ENCODE data around the gene KIAA0232. TPM values are rescaled to one million over a fixed set of nuclear protein-coding genes. Genes with fewer than 3 reads are reported as not detected.

KIAA0232 gene
- total RNA-seq, 1 experiment from 2014 or later: 9.0 TPM

GRCh38 chr4:6847178-6847577 lies 64.7 kb downstream of the KIAA0232 start:
- DNase-seq (ENCODE audit: low read depth): no peak

GRCh38 chr4:6848717-6849305 lies 66.3 kb downstream of the KIAA0232 start:
- no peak for DNase-seq (ENCODE audit: low read depth)

DNA sequence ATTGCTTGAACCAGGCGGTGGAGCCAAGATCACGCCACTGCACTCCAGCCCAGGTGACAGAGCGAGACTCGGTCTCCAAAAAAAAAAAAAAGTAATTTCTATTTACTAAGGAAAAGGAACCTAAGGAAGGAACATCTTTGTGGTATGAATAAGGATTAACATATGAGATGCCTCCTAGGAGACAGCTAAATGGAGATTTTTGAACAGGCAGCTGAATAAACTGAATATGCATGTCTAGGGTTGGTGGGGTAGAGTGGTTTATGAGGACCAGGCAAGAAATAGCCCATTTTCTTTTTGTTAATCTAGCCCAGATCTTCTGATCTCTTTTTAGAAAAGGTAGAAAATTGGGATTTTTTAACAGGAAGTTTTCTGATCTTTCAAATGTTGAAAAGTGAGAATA lies 67.2 kb downstream of the KIAA0232 start:
- no peak for DNase-seq (ENCODE audit: low read depth)

- DNase-seq (ENCODE audit: low read depth): no peak
These were observed 68.9 kb downstream of the KIAA0232 start for GRCh38 chr4:6851431-6851830.

DNA sequence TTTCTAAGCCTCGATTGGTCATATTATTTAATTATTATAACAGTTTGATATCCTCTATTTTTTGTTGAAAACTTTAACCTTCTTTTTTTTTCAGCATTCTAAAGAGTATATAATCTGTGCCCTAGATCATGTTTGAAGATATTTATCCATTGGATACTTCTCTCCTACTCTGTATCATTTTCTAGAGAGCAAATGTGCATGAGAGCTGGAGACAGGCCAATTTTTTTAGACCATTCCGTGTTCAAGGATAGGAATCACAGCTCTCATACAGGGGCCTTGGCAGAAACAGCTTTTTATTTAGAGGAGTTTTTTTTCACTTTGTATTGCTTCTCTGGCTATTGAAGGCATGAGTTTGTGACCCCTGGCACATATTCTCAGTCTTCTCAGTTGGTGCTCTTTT lies 69.4 kb downstream of the KIAA0232 start:
- DNase-seq (ENCODE audit: low read depth): no peak

GRCh38 chr4:6852582-6852981 lies 70.1 kb downstream of the KIAA0232 start:
- no peak for DNase-seq (ENCODE audit: low read depth)

GRCh38 chr4:6854098-6854744 lies 71.7 kb downstream of the KIAA0232 start:
- DNase-seq (ENCODE audit: low read depth): no peak

DNA sequence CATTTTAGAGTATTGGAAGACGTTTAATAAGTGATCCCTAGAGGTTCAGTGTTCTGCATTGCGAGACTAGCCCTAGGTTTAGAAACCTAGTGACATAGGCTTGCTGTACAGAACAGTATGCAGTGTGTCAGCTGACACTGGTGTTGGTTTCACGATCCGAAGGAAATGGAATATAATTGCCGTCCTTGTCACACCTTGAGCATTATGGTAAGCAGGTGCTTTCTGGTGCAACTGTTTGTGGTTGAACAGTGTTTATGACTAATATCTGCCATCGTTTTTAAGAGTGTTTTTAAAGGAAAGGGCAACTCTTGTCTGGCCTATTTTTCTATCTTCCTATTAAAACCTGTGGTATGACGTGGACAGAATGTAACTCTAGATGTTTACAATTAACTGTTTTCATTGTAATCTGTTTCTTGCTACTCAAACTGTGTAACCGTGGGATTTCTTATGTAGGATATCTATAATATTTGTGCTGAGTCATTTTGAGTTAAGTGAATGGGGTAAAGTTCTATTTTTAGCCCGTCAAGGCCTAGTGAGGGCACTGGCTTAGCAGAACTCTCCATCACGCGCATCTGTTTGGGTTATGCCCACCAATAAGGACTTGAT lies 73.3 kb downstream of the KIAA0232 start:
- no peak for DNase-seq (ENCODE audit: low read depth)

DNA sequence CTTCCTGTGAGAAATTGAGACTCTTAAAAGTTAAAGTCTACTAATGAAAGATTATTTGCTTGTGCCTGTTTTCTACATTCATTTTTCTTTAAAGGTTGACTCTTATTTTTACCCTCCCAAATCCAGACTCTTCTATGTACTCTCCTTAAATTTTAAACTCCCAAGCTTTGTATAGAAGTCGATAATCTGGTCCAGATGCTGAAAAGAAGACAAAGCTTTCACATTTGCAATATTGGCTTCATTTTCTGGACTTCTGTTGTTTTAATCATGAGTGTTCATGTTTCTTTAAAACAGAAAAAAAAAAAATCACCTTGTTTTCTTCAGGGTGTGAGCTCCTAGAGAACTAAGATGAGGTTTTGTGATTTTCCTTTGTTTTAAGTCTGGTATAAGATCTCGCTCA lies 73.9 kb downstream of the KIAA0232 start:
- DNase-seq (ENCODE audit: low read depth): no peak

- no peak for DNase-seq (ENCODE audit: low read depth)
These were observed 74.7 kb downstream of the KIAA0232 start for GRCh38 chr4:6857009-6857882.

GRCh38 chr4:6858997-6859396 lies 76.5 kb downstream of the KIAA0232 start:
- DNase-seq (ENCODE audit: low read depth): no peak

- no peak for DNase-seq (ENCODE audit: low read depth)
These were observed 77.0 kb downstream of the KIAA0232 start for GRCh38 chr4:6859543-6859942.

DNA sequence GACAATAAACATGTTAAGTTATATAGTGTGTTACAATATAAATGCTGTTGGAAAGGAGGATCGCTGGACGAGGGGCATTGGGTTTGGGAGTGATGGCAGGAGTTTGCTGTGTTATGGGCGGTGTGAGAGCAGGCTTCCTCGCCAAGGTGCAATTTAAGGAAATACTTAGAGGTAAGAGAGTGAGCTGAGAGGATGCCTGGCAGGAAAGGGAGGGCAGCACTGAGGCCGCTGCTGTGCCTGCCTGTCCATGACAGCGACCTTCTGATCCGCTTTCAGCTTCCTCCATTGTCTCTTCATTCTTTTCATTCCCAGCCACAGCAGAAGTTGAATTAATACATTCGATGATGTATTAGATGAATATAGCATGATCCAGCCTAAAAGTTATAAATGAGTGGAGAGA lies 85.9 kb downstream of the KIAA0232 start:
- DNase-seq (ENCODE audit: low read depth): no peak

DNA sequence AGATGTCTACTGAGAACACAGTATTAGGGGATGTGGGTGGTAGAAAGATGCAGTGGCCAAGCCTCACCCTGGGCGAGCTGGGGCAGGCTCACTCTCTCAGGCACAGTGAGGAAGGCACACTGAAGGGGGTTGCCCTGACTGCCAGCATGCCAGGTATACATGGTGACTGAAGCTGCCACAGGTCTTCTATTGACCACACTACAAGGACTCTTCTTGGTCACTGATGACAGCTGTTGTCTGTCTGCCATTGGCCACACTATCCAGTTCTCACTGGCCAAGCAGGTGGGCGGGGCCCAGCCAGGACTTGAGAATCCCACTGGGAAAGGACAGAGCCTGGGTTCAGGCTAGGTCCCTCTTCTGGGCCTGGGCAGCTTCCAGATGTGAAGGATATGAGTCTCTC lies 87.4 kb downstream of the KIAA0232 start:
- no peak for DNase-seq (ENCODE audit: low read depth)

DNA sequence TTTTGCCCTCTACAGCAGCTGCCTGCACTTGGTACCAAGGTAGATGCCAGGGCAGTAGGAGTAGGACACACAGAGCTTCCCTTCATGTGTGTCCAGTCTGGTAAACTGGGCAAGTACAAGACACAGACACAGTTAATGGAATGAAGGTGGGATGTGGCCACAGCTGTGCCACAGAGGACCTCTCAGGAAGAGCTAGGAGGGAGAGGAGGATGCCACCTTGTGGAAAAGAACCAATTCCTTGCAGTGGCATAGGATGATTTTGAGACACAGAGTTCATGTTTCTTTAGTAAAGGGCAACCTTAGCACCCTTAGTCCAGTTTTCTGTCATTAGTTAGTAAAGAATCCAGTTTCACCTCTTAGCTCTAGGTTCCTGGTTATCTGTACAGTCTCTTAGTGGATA lies 90.8 kb downstream of the KIAA0232 start:
- no peak for DNase-seq (ENCODE audit: low read depth)

GRCh38 chr4:6873792-6874461 lies 91.4 kb downstream of the KIAA0232 start:
- peak; percentile 54 for DNase-seq (ENCODE audit: low read depth)

DNA sequence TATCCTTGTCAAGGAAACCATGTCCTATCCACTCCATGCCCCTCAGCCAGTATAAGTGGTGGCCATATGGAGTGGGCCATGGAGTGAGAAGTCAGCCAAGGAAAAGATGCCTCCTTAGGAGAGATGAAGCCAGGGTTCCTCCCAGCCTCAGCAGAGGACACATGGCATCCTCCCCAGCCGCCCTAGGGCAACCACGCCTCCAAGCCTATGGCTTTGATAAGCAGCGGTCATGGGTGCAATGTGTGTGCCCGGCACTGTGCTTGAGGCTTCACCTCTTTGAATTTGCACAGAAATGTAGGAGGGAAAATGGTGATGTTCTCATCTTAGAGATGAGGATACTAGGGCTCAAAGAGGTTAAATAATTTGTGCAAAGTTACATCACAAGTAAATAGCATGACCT lies 92.5 kb downstream of the KIAA0232 start:
- no peak for DNase-seq (ENCODE audit: low read depth)

GRCh38 chr4:6875431-6875831 lies 92.9 kb downstream of the KIAA0232 start:
- no peak for DNase-seq (ENCODE audit: low read depth)

- DNase-seq (ENCODE audit: low read depth): no peak
These were observed 93.9 kb downstream of the KIAA0232 start for GRCh38 chr4:6876440-6876839.

- DNase-seq (ENCODE audit: low read depth): no peak
These were observed 94.5 kb downstream of the KIAA0232 start for GRCh38 chr4:6877067-6877466.

DNA sequence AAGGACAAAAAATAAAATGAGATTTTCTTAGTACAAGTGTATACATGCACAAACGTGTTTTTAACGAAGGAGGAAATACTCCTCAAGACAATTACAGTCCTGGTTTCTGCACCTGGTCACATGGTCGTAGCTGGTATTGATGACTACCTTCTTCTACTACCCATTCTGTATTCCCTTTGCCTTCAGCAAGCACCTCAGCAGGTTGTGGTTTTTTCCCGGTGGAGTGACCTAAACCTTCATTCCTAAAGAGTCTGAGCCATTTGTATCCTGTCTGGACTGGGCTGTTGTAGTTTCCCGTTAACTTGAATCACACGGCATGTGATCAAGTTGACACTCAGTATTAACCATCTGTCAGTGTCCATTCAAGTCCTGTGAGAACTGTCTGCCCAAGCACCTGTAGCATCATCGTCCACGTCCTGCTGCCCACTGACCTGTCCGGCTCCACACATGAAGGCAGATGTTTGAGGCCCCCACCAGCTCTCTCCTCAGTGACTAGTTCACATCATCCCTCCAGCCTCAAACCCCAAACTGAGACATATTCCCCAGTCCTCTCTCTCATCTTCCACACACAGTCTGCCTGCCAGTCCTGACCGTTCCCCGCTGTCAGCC lies 96.0 kb downstream of the KIAA0232 start:
- no peak for DNase-seq (ENCODE audit: low read depth)

DNA sequence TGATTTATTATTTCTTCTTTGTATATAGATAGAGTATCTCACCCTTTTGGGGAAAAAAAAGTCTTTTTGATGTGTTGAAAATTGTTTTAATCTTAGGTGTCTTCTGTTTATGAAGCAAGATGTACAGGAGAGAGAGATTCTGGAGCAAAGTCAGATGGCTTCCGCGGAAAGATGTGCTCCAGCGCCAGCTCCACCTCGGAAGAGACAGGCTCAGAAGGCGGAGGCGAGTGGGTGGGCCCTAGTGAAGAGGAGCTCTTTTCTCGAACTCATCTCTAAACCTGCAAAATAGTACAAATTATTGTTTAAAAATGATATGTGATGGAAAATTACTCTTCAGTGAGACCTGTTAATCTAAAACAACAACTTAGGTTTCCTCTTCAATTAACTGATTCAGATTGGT lies 98.2 kb downstream of the KIAA0232 start:
- DNase-seq (ENCODE audit: low read depth): no peak

Data from Daoy (cell line).